Activated T-helper 17 cell treated with anti-CD3 and anti-CD28 coated beads, Interleukin-2, amount 50 U/mL, for 72 hours (primary cell): Measurements from ENCODE around the gene ASB6. TPM values are rescaled to one million over a fixed set of nuclear protein-coding genes. Genes with fewer than 3 reads are reported as not detected.
A peak's percentile ranks its signal among the peaks of the same experiment; 100 is the strongest.
"Not testable (repeated sequence)": the region's sequence is repeated elsewhere in the genome, so short reads cannot be mapped to it uniquely, and the experiment has no call there.

ENCODE experiments used
- ATAC-seq: fragments of 150-1000 bp; cut with Tn5 transposase; replicated peaks from 2 replicates; pipeline ENCODE4 v1.10.0; 2021; ENCODE audit warnings: mild to moderate bottlenecking, moderate library complexity
- H3K27ac Mint-ChIP-seq: one replicate; pipeline ENCODE4 v1.8.0; 2022; ENCODE audit warnings: mixed read lengths
- H3K27me3 Mint-ChIP-seq: one replicate; pipeline ENCODE4 v1.8.0; 2022; ENCODE audit warnings: mixed read lengths
- H3K36me3 Mint-ChIP-seq: one replicate; pipeline ENCODE4 v1.8.0; 2022; ENCODE audit warnings: low read depth, mild to moderate bottlenecking, mixed read lengths
- H3K4me1 Mint-ChIP-seq: one replicate; pipeline ENCODE4 v1.8.0; 2022; ENCODE audit warnings: mixed read lengths
- H3K4me3 Mint-ChIP-seq: one replicate; pipeline ENCODE4 v1.8.0; 2022; ENCODE audit warnings: mild to moderate bottlenecking, mixed read lengths
- H3K9me3 Mint-ChIP-seq: one replicate; pipeline ENCODE4 v1.8.0; 2022; ENCODE audit warnings: mixed read lengths
- total RNA-seq, 2 donors: library from RNA; stranded (reverse); gene quantifications; one replicate each; pipeline ENCODE4 v1.2.3, GENCODE V29; 2022

The ASB6 gene
- total RNA-seq, 2 donors from 2014 or later = 12.3 to 26.4 TPM

DNA sequence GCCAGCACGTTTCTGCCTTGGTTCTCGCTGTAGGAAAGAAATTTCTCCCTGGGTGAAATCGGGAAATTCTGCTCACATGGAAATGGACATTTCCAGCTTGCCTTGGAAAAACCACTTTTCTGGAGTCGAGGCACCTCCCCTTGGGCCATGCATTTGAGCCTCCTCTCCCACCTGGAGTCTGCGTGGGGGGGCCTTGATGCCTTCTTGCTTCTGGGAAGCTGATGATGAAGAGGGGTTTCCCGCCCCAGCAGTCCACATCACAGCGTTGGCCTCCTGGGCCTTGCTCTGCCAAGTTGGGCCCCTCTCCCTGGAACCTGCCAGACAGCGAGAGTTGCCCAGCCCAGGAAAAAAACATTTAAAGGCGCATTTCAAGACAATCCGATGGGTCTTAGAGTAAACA is 1.8 kb upstream of the ASB6 start:
- Mint-ChIP-seq H3K9me3 (no peaks in the 10 kb centered on the region), H3K27me3 (peaks cover 5% of the 10 kb centered on the region), H3K27ac (no peak overlapping the region), H3K36me3 (no peaks in the 10 kb centered on the region), H3K4me1 (peaks cover 10% of the 10 kb centered on the region), H3K4me3 (no peak overlapping the region)
- no peak for ATAC-seq

- peaks cover 15% of the 10 kb centered on the region for H3K4me1 Mint-ChIP-seq
- no peaks in the 10 kb centered on the region for H3K9me3 Mint-ChIP-seq
- no peaks in the 10 kb centered on the region for H3K27me3 Mint-ChIP-seq
- peak overlapping the region; percentile 67 for H3K27ac Mint-ChIP-seq
- ATAC-seq = no peak
- peak overlapping the region; percentile 84 for H3K4me3 Mint-ChIP-seq
- H3K36me3 Mint-ChIP-seq = peaks cover 21% of the 10 kb centered on the region
These were observed 841 bp downstream of the ASB6 start for GRCh38 chr9:129640871-129641749.

DNA sequence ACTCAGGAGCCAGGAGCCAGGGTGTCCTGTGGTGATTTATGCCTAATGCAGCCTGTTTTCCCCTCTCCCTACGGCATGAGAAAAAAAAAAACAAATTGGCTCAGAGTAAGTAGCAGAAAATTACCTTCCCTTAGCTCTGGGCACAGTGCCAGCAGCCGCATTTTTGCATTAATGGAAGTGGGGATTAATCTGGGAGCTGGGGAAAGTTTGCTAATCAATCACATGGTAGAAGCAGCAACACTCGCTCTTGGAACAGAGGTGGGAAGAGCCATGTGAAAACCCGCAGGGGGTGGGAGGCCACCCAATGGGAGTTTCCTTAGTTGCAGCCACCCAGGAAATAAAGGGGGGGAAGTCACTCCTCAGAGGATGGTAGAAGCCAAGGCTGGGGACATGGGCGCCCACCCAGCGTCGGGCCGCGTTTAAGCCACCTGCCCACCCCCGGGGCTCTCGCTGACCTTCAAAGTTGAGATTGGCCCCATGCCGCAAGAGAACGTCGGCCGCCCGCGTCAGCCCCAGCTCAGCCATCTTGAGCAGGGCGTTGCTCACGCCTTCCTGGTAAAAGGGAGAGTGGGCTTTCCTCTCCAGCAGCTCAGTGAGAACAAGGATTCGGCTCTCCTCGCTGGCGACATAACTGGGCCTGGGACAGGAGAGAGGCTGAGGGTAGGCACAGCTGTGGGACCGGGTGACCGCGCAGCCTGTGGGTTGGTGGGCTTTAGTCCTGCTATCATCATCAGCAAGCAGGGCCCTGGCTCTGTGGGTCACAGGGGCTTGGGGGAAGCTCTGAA is 1.7 kb downstream of the ASB6 start:
- no peak for ATAC-seq
- Mint-ChIP-seq H3K27me3 (no peaks in the 10 kb centered on the region), H3K36me3 (peaks cover 29% of the 10 kb centered on the region), H3K9me3 (no peaks in the 10 kb centered on the region), H3K4me3 (peak overlapping the region; percentile 84), H3K27ac (no peak overlapping the region), H3K4me1 (peaks cover 15% of the 10 kb centered on the region)

DNA sequence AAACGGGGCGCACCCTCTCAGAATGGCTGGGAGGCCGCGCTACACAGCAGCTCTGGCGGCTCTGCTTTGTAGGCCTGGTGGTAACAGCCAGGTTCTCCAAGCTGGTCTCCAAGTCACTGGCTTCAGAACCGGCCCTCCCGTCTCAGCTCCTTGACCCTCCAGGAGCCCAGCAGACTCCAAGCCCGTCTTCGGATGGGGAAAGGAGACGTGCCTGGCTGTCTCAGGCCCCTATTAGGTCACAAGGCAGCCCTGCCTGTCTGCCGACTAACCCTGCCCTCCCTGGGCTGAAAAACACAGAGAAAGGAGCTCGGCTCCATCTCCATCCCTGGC is 2.2 kb downstream of the ASB6 start:
- H3K9me3 Mint-ChIP-seq = no peaks in the 10 kb centered on the region
- H3K27ac Mint-ChIP-seq = no peak overlapping the region
- H3K4me1 Mint-ChIP-seq = peaks cover 15% of the 10 kb centered on the region
- H3K27me3 Mint-ChIP-seq = no peaks in the 10 kb centered on the region
- H3K36me3 Mint-ChIP-seq = peaks cover 35% of the 10 kb centered on the region
- peak overlapping the region; percentile 84 for H3K4me3 Mint-ChIP-seq
- ATAC-seq = no peak

DNA sequence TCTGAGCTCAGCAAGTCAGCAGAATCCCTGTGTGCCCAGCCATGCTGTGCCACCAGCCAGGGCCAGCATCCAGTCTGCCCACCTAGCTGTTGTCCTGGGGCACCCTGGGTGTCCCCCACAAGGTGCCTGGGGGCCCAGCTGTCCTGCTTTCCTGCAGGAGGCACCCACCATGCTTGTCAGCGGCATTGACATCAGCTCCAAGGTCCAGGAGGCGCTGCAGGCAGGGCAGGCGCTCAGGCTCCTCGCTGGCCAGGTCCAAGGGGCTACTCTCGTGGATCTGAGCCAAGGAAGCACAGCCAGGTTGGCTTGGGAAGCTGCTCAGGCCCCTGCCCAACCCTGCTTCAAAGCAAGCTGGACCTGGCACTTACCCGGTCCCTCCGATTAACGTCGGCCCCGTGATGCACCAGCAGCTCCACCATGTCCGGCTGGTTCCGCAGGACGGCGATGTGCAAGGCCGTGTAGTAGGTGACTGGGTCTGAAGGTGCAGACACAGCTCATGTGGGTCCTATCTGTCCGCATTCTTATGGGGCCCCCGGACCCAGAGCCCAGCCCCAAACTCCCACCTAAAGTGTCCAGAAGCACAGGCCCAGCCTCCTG is 2.8 kb downstream of the ASB6 start:
- Mint-ChIP-seq H3K9me3 (no peaks in the 10 kb centered on the region), H3K27me3 (no peaks in the 10 kb centered on the region), H3K36me3 (peaks cover 39% of the 10 kb centered on the region), H3K4me3 (no peak overlapping the region), H3K4me1 (peaks cover 15% of the 10 kb centered on the region), H3K27ac (no peak overlapping the region)
- no peak for ATAC-seq

DNA sequence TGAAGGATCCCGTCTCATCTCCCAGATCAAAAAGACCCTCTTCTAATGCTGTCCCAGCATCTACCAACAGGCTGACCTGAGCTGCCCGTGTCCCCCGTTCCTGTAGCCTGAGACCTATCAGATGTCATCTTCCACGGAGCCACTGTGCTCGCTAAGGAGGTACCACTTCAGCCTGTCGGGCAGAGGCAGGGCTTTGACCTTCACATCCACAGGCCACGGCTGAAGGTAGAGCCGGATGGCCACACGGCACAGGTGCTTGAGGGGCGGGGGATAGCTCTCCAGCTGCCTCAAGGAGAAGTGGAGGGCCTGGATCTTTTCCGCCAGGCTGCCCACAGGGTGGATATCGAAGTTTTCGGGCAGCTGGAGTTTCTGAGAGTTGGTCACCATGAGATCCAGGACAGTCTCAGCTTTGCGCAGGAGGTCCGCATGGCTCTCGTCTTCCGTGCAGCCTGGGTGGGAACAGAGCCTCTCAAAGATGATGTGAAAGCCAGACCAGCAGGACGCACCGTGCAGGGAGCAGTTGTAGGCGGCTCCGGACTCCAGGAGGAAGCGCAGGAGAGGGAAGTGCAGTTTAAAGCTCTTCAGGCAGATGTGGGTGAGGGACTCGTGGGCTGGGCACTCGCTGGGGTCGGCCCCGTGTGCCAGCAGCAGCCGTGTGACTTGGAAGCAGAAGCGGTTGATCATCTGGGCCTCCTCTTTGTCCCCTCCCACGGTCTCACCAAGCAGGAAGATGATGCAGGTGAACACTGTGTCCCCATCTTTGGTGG is 4.1 kb downstream of the ASB6 start:
- Mint-ChIP-seq H3K27me3 (no peaks in the 10 kb centered on the region), H3K4me3 (peak overlapping the region; percentile 15), H3K9me3 (no peaks in the 10 kb centered on the region), H3K4me1 (peaks cover 15% of the 10 kb centered on the region), H3K27ac (peak overlapping the region; percentile 65), H3K36me3 (peaks cover 52% of the 10 kb centered on the region)
- no peak for ATAC-seq

GRCh38 chr9:129637102-129637501 is 4.8 kb downstream of the ASB6 start:
- no peak for ATAC-seq
- no peaks in the 10 kb centered on the region for H3K27me3 Mint-ChIP-seq
- H3K4me3 Mint-ChIP-seq = no peak overlapping the region
- H3K4me1 Mint-ChIP-seq = peaks cover 15% of the 10 kb centered on the region
- no peaks in the 10 kb centered on the region for H3K9me3 Mint-ChIP-seq
- peaks cover 59% of the 10 kb centered on the region for H3K36me3 Mint-ChIP-seq
- no peak overlapping the region for H3K27ac Mint-ChIP-seq

- Mint-ChIP-seq H3K36me3 (peaks cover 67% of the 10 kb centered on the region), H3K4me1 (peaks cover 20% of the 10 kb centered on the region)
- H3K9me3 Mint-ChIP-seq, H3K27ac Mint-ChIP-seq, ATAC-seq, H3K4me3 Mint-ChIP-seq, H3K27me3 Mint-ChIP-seq: not testable (repeated sequence)
These were observed 5.6 kb downstream of the ASB6 start for GRCh38 chr9:129636343-129636742.

GRCh38 chr9:129635099-129636065 is 6.6 kb downstream of the ASB6 start:
- Mint-ChIP-seq H3K9me3 (no peaks in the 10 kb centered on the region), H3K27me3 (no peaks in the 10 kb centered on the region), H3K36me3 (peaks cover 72% of the 10 kb centered on the region), H3K4me3 (no peak overlapping the region), H3K27ac (peak overlapping the region; percentile 22), H3K4me1 (peaks cover 23% of the 10 kb centered on the region)
- no peak for ATAC-seq

DNA sequence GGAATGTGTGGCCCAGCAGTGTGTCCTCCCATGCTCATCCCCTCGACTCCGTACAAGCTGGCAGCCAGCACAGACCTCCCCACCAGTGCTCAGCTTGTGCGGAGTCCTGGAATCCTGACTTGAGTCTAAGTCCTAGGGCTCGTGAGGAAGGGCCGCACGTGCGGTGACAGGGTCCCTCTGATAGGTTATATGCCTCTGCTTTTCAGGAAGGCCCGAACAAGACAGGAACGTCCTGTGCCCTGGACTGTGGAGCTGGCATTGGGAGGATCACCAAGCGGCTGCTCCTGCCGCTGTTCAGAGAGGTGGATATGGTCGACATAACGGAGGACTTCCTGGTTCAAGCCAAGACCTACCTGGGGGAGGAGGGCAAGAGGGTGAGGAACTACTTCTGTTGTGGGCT is 8.1 kb downstream of the ASB6 start:
- Mint-ChIP-seq H3K27me3 (no peaks in the 10 kb centered on the region), H3K4me3 (no peak overlapping the region), H3K4me1 (peaks cover 29% of the 10 kb centered on the region), H3K27ac (no peak overlapping the region), H3K36me3 (peaks cover 86% of the 10 kb centered on the region), H3K9me3 (no peaks in the 10 kb centered on the region)
- no peak for ATAC-seq

DNA sequence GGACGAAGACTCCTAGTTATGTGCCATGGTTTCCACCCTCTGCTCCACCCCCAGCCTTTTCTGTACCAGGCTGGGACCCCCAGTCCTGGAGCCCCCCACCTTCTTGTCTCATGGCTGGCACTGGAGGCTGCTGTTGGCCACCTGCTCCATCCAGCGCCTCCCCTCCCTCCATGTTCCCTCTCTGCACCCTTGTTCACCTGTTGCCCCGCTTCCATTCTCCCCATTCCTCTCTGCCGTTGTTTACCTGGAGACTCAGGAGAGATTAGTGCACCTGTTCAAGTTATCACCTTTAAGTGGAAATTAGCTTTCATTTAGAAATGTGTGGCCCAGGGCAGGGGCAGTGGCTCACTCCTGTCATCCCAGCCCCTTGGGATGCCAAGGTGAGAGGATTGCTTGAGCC is 8.7 kb downstream of the ASB6 start:
- H3K4me1 Mint-ChIP-seq = peaks cover 26% of the 10 kb centered on the region
- no peaks in the 10 kb centered on the region for H3K9me3 Mint-ChIP-seq
- H3K36me3 Mint-ChIP-seq = peaks cover 87% of the 10 kb centered on the region
- ATAC-seq = no peak
- H3K27ac Mint-ChIP-seq = no peak overlapping the region
- H3K4me3 Mint-ChIP-seq = no peak overlapping the region
- no peaks in the 10 kb centered on the region for H3K27me3 Mint-ChIP-seq

- ATAC-seq = peak; percentile 31
- Mint-ChIP-seq H3K4me3 (no peak overlapping the region), H3K27ac (no peak overlapping the region), H3K9me3 (no peaks in the 10 kb centered on the region), H3K27me3 (no peaks in the 10 kb centered on the region), H3K36me3 (peaks cover 86% of the 10 kb centered on the region), H3K4me1 (peaks cover 25% of the 10 kb centered on the region)
These were observed 9.5 kb downstream of the ASB6 start for GRCh38 chr9:129632460-129632859.

- H3K36me3 Mint-ChIP-seq = peaks cover 90% of the 10 kb centered on the region
These were observed 10.2 kb downstream of the ASB6 start for GRCh38 chr9:129631674-129632129.

More at GRCh38 chr9:129631674-129632129, 10.2 kb downstream of the ASB6 start:
- peak overlapping the region; percentile 55 for H3K4me3 Mint-ChIP-seq
- no peak for ATAC-seq
- no peaks in the 10 kb centered on the region for H3K9me3 Mint-ChIP-seq
- H3K27me3 Mint-ChIP-seq = no peaks in the 10 kb centered on the region
- H3K27ac Mint-ChIP-seq = peak overlapping the region; percentile 81
- H3K4me1 Mint-ChIP-seq = peaks cover 31% of the 10 kb centered on the region
